ENCODE results near the gene PIK3R3. TPM values are rescaled to one million over a fixed set of nuclear protein-coding genes. Genes with fewer than 3 reads are reported as not detected.

PIK3R3 gene
- total RNA-seq, 1 donor: 6.1 TPM

GRCh38 chr1:46044116-46044515, 88.3 kb downstream of the PIK3R3 start:
- no peak for DNase-seq (ENCODE audit: low read depth)
- no peak overlapping the region for H3K4me3 ChIP-seq (ENCODE audit: low read depth, low read length)
- no peak for TF ChIP-seq CTCF (IDR thresholded peaks at IDR 0.05; ENCODE audit: insufficient read depth, low read length)

GRCh38 chr1:46043458-46044017, 88.9 kb downstream of the PIK3R3 start:
- TF ChIP-seq CTCF (IDR thresholded peaks at IDR 0.05; ENCODE audit: insufficient read depth, low read length): no peak
- no peak overlapping the region for H3K4me3 ChIP-seq (ENCODE audit: low read depth, low read length)
- no peak for DNase-seq (ENCODE audit: low read depth)

GRCh38 chr1:46041974-46042373, 90.5 kb downstream of the PIK3R3 start:
- H3K4me3 ChIP-seq (ENCODE audit: low read depth, low read length): no peak overlapping the region
- TF ChIP-seq CTCF (IDR thresholded peaks at IDR 0.05; ENCODE audit: insufficient read depth, low read length): no peak
- DNase-seq (ENCODE audit: low read depth): no peak

- DNase-seq (ENCODE audit: low read depth): no peak
- TF ChIP-seq CTCF (IDR thresholded peaks at IDR 0.05; ENCODE audit: insufficient read depth, low read length): no peak
- H3K4me3 ChIP-seq (ENCODE audit: low read depth, low read length): no peak overlapping the region
Measured at GRCh38 chr1:46041551-46041950, 90.9 kb downstream of the PIK3R3 start.

- peak; percentile 58 for DNase-seq (ENCODE audit: low read depth)
- no peak overlapping the region for H3K4me3 ChIP-seq (ENCODE audit: low read depth, low read length)
- no peak for TF ChIP-seq CTCF (IDR thresholded peaks at IDR 0.05; ENCODE audit: insufficient read depth, low read length)
Measured at GRCh38 chr1:46039571-46040052, 92.8 kb downstream of the PIK3R3 start.

- peak; percentile 86 for DNase-seq (ENCODE audit: low read depth)
- TF ChIP-seq CTCF (IDR thresholded peaks at IDR 0.05; ENCODE audit: insufficient read depth, low read length): peak; percentile 99
- H3K4me3 ChIP-seq (ENCODE audit: low read depth, low read length): no peak overlapping the region
Measured at GRCh38 chr1:46036894-46037839, 95.3 kb downstream of the PIK3R3 start.
